Vagina (tissue), 2 donors: Measurements from ENCODE around the gene IMMP2L.

ENCODE experiments used
- CTCF ChIP-seq, 3 experiments: fragments of 450-650 bp in 2 of 3; fragments of 200-600 bp in 1 of 3; sonication (generic) in 1 of 3; IDR thresholded peaks; one replicate each; pipeline ENCODE4 v1.5.1; 2017 to 2019; ENCODE audit warnings: antibody characterized with exemption in 3 of 3, mild to moderate bottlenecking in 2 of 3, moderate library complexity in 2 of 3
- POLR2A ChIP-seq, 2 donors: fragments of 450-650 bp; IDR thresholded peaks; one replicate each; pipeline ENCODE4 v1.6.1; 2017; ENCODE audit warnings: antibody characterized with exemption in 2 of 2, mild to moderate bottlenecking in 2 of 2, moderate library complexity in 2 of 2

GRCh38 chr7:110987127-110987693 lies 575.1 kb downstream of the IMMP2L start:
- TF ChIP-seq CTCF (IDR thresholded peaks at IDR 0.05) (no peak), POLR2A (IDR thresholded peaks at IDR 0.05) (no peak)
